ENCODE results near the gene SYPL2. TPM values are rescaled to one million over a fixed set of nuclear protein-coding genes. Genes with fewer than 3 reads are reported as not detected.

Gene SYPL2
- total RNA-seq, 1 donor from 2014 or later, result 15.8 TPM

- DNase-seq (ENCODE audit: low read depth), result no peak
Measured at GRCh38 chr1:109513110-109513710, 46.9 kb downstream of the SYPL2 start.

- DNase-seq (ENCODE audit: low read depth), result no peak
Measured at GRCh38 chr1:109514846-109515245, 48.5 kb downstream of the SYPL2 start.

GRCh38 chr1:109516872-109517271 lies 50.5 kb downstream of the SYPL2 start:
- DNase-seq (ENCODE audit: low read depth), result no peak

GRCh38 chr1:109517337-109517736 lies 51.0 kb downstream of the SYPL2 start:
- DNase-seq (ENCODE audit: low read depth), result no peak

- no peak for DNase-seq (ENCODE audit: low read depth)
Measured at GRCh38 chr1:109521002-109521951, 54.9 kb downstream of the SYPL2 start.

- no peak for DNase-seq (ENCODE audit: low read depth)
Measured at GRCh38 chr1:109522026-109522425, 55.7 kb downstream of the SYPL2 start.

- DNase-seq (ENCODE audit: low read depth), result peak; percentile 87
Measured at GRCh38 chr1:109523706-109524105, 57.4 kb downstream of the SYPL2 start.

GRCh38 chr1:109527098-109527811 lies 60.9 kb downstream of the SYPL2 start:
- no peak for DNase-seq (ENCODE audit: low read depth)

GRCh38 chr1:109527846-109528695 lies 61.7 kb downstream of the SYPL2 start:
- peak; percentile 77 for DNase-seq (ENCODE audit: low read depth)

GRCh38 chr1:109528712-109529111 lies 62.4 kb downstream of the SYPL2 start:
- no peak for DNase-seq (ENCODE audit: low read depth)

GRCh38 chr1:109529881-109530456 lies 63.6 kb downstream of the SYPL2 start:
- DNase-seq (ENCODE audit: low read depth), result peak; percentile 86

GRCh38 chr1:109530457-109531087 lies 64.2 kb downstream of the SYPL2 start:
- DNase-seq (ENCODE audit: low read depth), result peak; percentile 50

GRCh38 chr1:109531380-109531779 lies 65.0 kb downstream of the SYPL2 start:
- no peak for DNase-seq (ENCODE audit: low read depth)

Other genes starting within 250 kb of the SYPL2 start
- gene CELSR2, start 217.0 kb upstream of the SYPL2 start, total RNA-seq, result 0.31 and 0.43 TPM in 2 replicates
- 3.6 and 4.0 TPM in 2 replicates for gene PSRC1, start 183.4 kb upstream of the SYPL2 start, total RNA-seq
- gene MYBPHL, start 159.5 kb upstream of the SYPL2 start, total RNA-seq, result 1.1 TPM in 1 of 2 replicates, not detected in the other
- gene SORT1, start 68.6 kb upstream of the SYPL2 start, total RNA-seq, result 61.8 and 69.7 TPM in 2 replicates
- 58.4 and 72.8 TPM in 2 replicates for gene PSMA5, start 40.1 kb upstream of the SYPL2 start, total RNA-seq
- gene ATXN7L2, start 17.4 kb downstream of the SYPL2 start, total RNA-seq, result 6.1 and 6.7 TPM in 2 replicates
- gene CYB561D1, start 27.5 kb downstream of the SYPL2 start, total RNA-seq, result 3.9 and 6.1 TPM in 2 replicates
- 0.37 and 0.42 TPM in 2 replicates for gene AMIGO1, start 43.2 kb downstream of the SYPL2 start, total RNA-seq
- gene GPR61, start 73.3 kb downstream of the SYPL2 start, total RNA-seq, result 0.13 and 0.21 TPM in 2 replicates
- gene GNAI3, start 82.1 kb downstream of the SYPL2 start, total RNA-seq, result 6.0 and 6.6 TPM in 2 replicates
- 0.13 TPM in 1 of 2 replicates, not detected in the other for gene GNAT2, start 153.1 kb downstream of the SYPL2 start, total RNA-seq
- gene AMPD2, start 153.3 kb downstream of the SYPL2 start, total RNA-seq, result 54.9 and 60.4 TPM in 2 replicates
- 5.5 and 5.8 TPM in 2 replicates for gene GSTM4, start 189.6 kb downstream of the SYPL2 start, total RNA-seq
- gene GSTM2, start 201.5 kb downstream of the SYPL2 start, total RNA-seq, result 22.6 and 28.5 TPM in 2 replicates
- gene GSTM1, start 221.3 kb downstream of the SYPL2 start, total RNA-seq, result 0.48 and 0.83 TPM in 2 replicates
- not detected in 2 replicates for gene GSTM5, start 245.7 kb downstream of the SYPL2 start, total RNA-seq